HTR-8/SVneo (cell line): Measurements from ENCODE around the gene LRRC32.

Experiments
- DNase-seq: peaks from one replicate; pipeline ENCODE4 v3.0.0; 2011; ENCODE audit warnings: low spot score, mixed read lengths; ENCODE audit not compliant: insufficient read length
- FAIRE-seq: peaks from 2 replicates; lab custom pipeline; 2011; peaks lifted over from hg19 to GRCh38; lab: Jason Lieb, UNC

Gene LRRC32

GRCh38 chr11:76632492-76632891 lies 38.1 kb downstream of the LRRC32 start:
- DNase-seq: no peak
- FAIRE-seq: no peak

- FAIRE-seq: no peak
- DNase-seq: no peak
Measured at GRCh38 chr11:76631566-76632308, 38.8 kb downstream of the LRRC32 start.

GRCh38 chr11:76630600-76631281 lies 39.8 kb downstream of the LRRC32 start:
- FAIRE-seq (no peak), DNase-seq (no peak)

GRCh38 chr11:76629853-76630599 lies 40.5 kb downstream of the LRRC32 start:
- FAIRE-seq (no peak), DNase-seq (no peak)

GRCh38 chr11:76629116-76629852 lies 41.3 kb downstream of the LRRC32 start:
- FAIRE-seq (no peak), DNase-seq (no peak)

GRCh38 chr11:76628408-76628947 lies 42.1 kb downstream of the LRRC32 start:
- DNase-seq (no peak), FAIRE-seq (no peak)

GRCh38 chr11:76627606-76628005 lies 42.9 kb downstream of the LRRC32 start:
- FAIRE-seq (no peak), DNase-seq (no peak)

- DNase-seq (no peak), FAIRE-seq (no peak)
Measured at GRCh38 chr11:76626921-76627401, 43.6 kb downstream of the LRRC32 start.

- FAIRE-seq (no peak), DNase-seq (no peak)
Measured at GRCh38 chr11:76626266-76626665, 44.3 kb downstream of the LRRC32 start.

GRCh38 chr11:76625472-76626186 lies 44.9 kb downstream of the LRRC32 start:
- DNase-seq (no peak), FAIRE-seq (no peak)

- FAIRE-seq (no peak), DNase-seq (no peak)
Measured at GRCh38 chr11:76624500-76625379, 45.8 kb downstream of the LRRC32 start.

GRCh38 chr11:76623884-76624419 lies 46.6 kb downstream of the LRRC32 start:
- DNase-seq (no peak), FAIRE-seq (no peak)

GRCh38 chr11:76623171-76623883 lies 47.2 kb downstream of the LRRC32 start:
- DNase-seq: no peak
- FAIRE-seq: no peak

GRCh38 chr11:76622493-76623094 lies 48.0 kb downstream of the LRRC32 start:
- DNase-seq (no peak), FAIRE-seq (no peak)

GRCh38 chr11:76621868-76622267 lies 48.7 kb downstream of the LRRC32 start:
- FAIRE-seq: no peak
- DNase-seq: no peak

- FAIRE-seq (no peak), DNase-seq (no peak)
Measured at GRCh38 chr11:76621466-76621865, 49.1 kb downstream of the LRRC32 start.

- peak; percentile 33 for FAIRE-seq
- DNase-seq: no peak
Measured at GRCh38 chr11:76620489-76620888, 50.1 kb downstream of the LRRC32 start.
